Esophagus muscularis mucosa (tissue), 4 donors: ENCODE measurements around the gene MRGPRX4. TPM values are rescaled to one million over a fixed set of nuclear protein-coding genes. Genes with fewer than 3 reads are reported as not detected.

Experiments used
- DNase-seq: peaks from one replicate; pipeline ENCODE4 v3.0.0-alpha.2; 2017; ENCODE audit errors: extremely low spot score
- H3K27ac ChIP-seq, 4 donors: fragments of 200-600 bp; sonication (generic); replicated peaks in 1 of 4; 1 replicate in 3 of 4; 2 replicates in 1 of 4; pipeline ENCODE4 v1.5.1; 2016 to 2019; ENCODE audit warnings: mild to moderate bottlenecking in 1 of 4
- H3K27me3 ChIP-seq, 4 donors: fragments of 200-600 bp; sonication (generic); one replicate each; pipeline versions ENCODE4 v1.5.1 to v1.6.0; 2016 to 2019
- H3K36me3 ChIP-seq, 4 donors: fragments of 200-600 bp; sonication (generic); one replicate each; pipeline ENCODE4 v1.5.1; 2016 to 2019
- H3K4me1 ChIP-seq, 4 donors: fragments of 200-600 bp; sonication (generic); one replicate each; pipeline ENCODE4 v1.5.1; 2016 to 2019
- H3K4me3 ChIP-seq, 4 donors: fragments of 200-600 bp; sonication (generic); 1 replicate in 2 of 4; 2 replicates in 2 of 4; pipeline ENCODE4 v1.5.1; 2016 to 2019; ENCODE audit warnings: mild to moderate bottlenecking in 4 of 4, moderate library complexity in 1 of 4
- H3K9me3 ChIP-seq, 4 donors: fragments of 200-600 bp; sonication (generic); 1 replicate in 3 of 4; 2 replicates in 1 of 4; pipeline ENCODE4 v1.5.1; 2016 to 2019
- EP300 ChIP-seq: sonication (generic); formaldehyde crosslinking; IDR thresholded peaks from one replicate; pipeline ENCODE4 v1.6.1; 2017; ENCODE audit warnings: antibody characterized with exemption
- POLR2A ChIP-seq: fragments of 450-650 bp; IDR thresholded peaks from one replicate; pipeline ENCODE4 v1.6.1; 2017; ENCODE audit warnings: antibody characterized with exemption, moderate library complexity, mild to moderate bottlenecking, low read depth
- POLR2AphosphoS5 ChIP-seq, 2 donors: sonication (generic); formaldehyde crosslinking; IDR thresholded peaks; one replicate each; pipeline ENCODE4 v1.6.1; 2017; ENCODE audit warnings: antibody characterized with exemption in 2 of 2
- WGBS: methylation state at CpG from one replicate; pipeline ENCODE4 v1.1.5; 2018; 5-methylcytosine and 5-hydroxymethylcytosine counted together
- intact Hi-C: fragments of 100-400 bp; cut with DNase I; formaldehyde crosslinking; loops from one replicate; pipeline ENCODE4 v1.15.1; 2023
- total RNA-seq, 4 donors: library from RNA; depleted of rRNA; stranded (reverse); fragments of >200 nt; gene quantifications; one replicate each; pipeline versions ENCODE4 v1.1.0 to v1.2.1, GENCODE V29; 2016
- TF ChIP-seq, protein P1 (sequence below), 3 experiments: fragments of 200-600 bp in 2 of 3; fragments of 450-650 bp in 1 of 3; sonication (generic) in 2 of 3; IDR thresholded peaks; one replicate each; pipeline ENCODE4 v1.5.1; 2017 to 2019; ENCODE audit warnings: antibody characterized with exemption in 3 of 3, mild to moderate bottlenecking in 2 of 3, moderate library complexity in 1 of 3

Gene MRGPRX4
- total RNA-seq, 4 donors from 2014 or later = not detected

DNA sequence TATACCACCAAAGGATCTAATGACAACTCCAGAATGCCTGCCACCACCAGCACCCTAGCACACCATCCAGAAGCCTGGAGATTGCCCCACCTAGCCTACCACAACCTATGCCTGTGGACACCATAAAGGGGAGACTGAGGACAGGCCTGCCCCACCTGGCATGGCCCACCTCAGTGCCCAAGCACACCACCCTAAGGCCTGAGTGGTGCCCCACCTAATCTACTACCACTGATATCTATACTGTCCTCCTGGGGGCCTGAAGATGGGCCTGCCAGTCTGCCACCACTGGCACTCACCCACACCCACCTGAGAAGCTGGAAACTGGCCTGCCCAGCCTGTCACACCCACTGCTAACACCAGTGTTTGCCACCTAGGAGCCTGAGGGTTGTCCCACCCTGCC lies 32.1 kb downstream of the MRGPRX4 start:
- DNase-seq = no peak
- no peaks in the 10 kb centered on the region for H3K36me3 ChIP-seq
- H3K9me3 ChIP-seq = no peaks in the 10 kb centered on the region
- H3K4me1 ChIP-seq = no peaks in the 10 kb centered on the region
- TF ChIP-seq POLR2AphosphoS5 (IDR thresholded peaks at IDR 0.05) (no peak), EP300 (no peak), POLR2A (no peak)
- TF ChIP-seq, protein P1, sequence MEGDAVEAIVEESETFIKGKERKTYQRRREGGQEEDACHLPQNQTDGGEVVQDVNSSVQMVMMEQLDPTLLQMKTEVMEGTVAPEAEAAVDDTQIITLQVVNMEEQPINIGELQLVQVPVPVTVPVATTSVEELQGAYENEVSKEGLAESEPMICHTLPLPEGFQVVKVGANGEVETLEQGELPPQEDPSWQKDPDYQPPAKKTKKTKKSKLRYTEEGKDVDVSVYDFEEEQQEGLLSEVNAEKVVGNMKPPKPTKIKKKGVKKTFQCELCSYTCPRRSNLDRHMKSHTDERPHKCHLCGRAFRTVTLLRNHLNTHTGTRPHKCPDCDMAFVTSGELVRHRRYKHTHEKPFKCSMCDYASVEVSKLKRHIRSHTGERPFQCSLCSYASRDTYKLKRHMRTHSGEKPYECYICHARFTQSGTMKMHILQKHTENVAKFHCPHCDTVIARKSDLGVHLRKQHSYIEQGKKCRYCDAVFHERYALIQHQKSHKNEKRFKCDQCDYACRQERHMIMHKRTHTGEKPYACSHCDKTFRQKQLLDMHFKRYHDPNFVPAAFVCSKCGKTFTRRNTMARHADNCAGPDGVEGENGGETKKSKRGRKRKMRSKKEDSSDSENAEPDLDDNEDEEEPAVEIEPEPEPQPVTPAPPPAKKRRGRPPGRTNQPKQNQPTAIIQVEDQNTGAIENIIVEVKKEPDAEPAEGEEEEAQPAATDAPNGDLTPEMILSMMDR (IDR thresholded peaks at IDR 0.05) = no peak
- H3K27me3 ChIP-seq = peaks cover 0 to 37% (median 0%) of the 10 kb centered on the region in 4 donors
- H3K27ac ChIP-seq = no peak overlapping the region
- H3K4me3 ChIP-seq = no peak overlapping the region
- intact Hi-C loops = no loop called here

- no peak overlapping the region for H3K4me3 ChIP-seq
- H3K9me3 ChIP-seq = no peaks in the 10 kb centered on the region
- H3K27ac ChIP-seq = no peak overlapping the region
- H3K27me3 ChIP-seq = peaks cover 0 to 32% (median 0%) of the 10 kb centered on the region in 4 donors
- intact Hi-C loops = no loop called here
- TF ChIP-seq EP300 = no peak
- TF ChIP-seq POLR2AphosphoS5 (IDR thresholded peaks at IDR 0.05) = no peak
- TF ChIP-seq, protein P1 (IDR thresholded peaks at IDR 0.05) = no peak
- no peak for TF ChIP-seq POLR2A
- DNase-seq = no peak
- WGBS = 48% methylated on average over 21 of the region's 33 CpGs
- no peaks in the 10 kb centered on the region for H3K36me3 ChIP-seq
- H3K4me1 ChIP-seq = no peaks in the 10 kb centered on the region
These were observed 36.4 kb downstream of the MRGPRX4 start for GRCh38 chr11:18209058-18209457.

GRCh38 chr11:18221274-18221876 lies 48.7 kb downstream of the MRGPRX4 start:
- Histone ChIP-seq H3K4me1 (no peaks in the 10 kb centered on the region), H3K36me3 (no peaks in the 10 kb centered on the region), H3K4me3 (no peak overlapping the region), H3K9me3 (no peaks in the 10 kb centered on the region), H3K27ac (no peak overlapping the region), H3K27me3 (no peaks in the 10 kb centered on the region)
- TF ChIP-seq POLR2AphosphoS5 (IDR thresholded peaks at IDR 0.05) (no peak), EP300 (no peak), POLR2A (no peak)
- TF ChIP-seq, protein P1 (IDR thresholded peaks at IDR 0.05) = no peak
- intact Hi-C loops = no loop called here
- whole genome bisulfite sequencing = 73% methylated on average over 5 of the region's 5 CpGs
- DNase-seq = no peak

GRCh38 chr11:18222814-18223421 lies 50.3 kb downstream of the MRGPRX4 start:
- DNase-seq = no peak
- 81% methylated on average over 3 of the region's 3 CpGs for WGBS
- intact Hi-C loops = no loop called here
- Histone ChIP-seq H3K4me1 (no peaks in the 10 kb centered on the region), H3K27me3 (no peaks in the 10 kb centered on the region), H3K27ac (no peak overlapping the region), H3K9me3 (no peaks in the 10 kb centered on the region), H3K4me3 (no peak overlapping the region), H3K36me3 (no peaks in the 10 kb centered on the region)
- TF ChIP-seq EP300 (no peak), POLR2AphosphoS5 (IDR thresholded peaks at IDR 0.05) (no peak), POLR2A (no peak)
- TF ChIP-seq, protein P1 (IDR thresholded peaks at IDR 0.05) = no peak

Other genes with a start within 250 kb of the MRGPRX4 start
- 10 to 100 TPM; 32.0 to 50.2 (median 37.6) TPM for gene SERGEF, start 159.8 kb upstream of the MRGPRX4 start, total RNA-seq
- under 1 TPM in 3 of 4 donors, not detected in 1; 0.06 to 0.42 (median 0.17) TPM for gene TPH1, start 126.6 kb upstream of the MRGPRX4 start, total RNA-seq
- gene SAAL1, start 66.8 kb upstream of the MRGPRX4 start, total RNA-seq = 10 to 100 TPM; 10.3 to 19.1 (median 11.1) TPM
- gene MRGPRX3, start 40.3 kb upstream of the MRGPRX4 start, total RNA-seq = not detected
- not detected for gene SAA4, start 64.0 kb downstream of the MRGPRX4 start, total RNA-seq
- gene SAA2, start 75.8 kb downstream of the MRGPRX4 start, total RNA-seq = under 1 TPM in 1 of 4 donors, not detected in 3; 0.34 TPM
- 1 to 10 TPM in 3 of 4 donors, under 1 TPM in 1; 0.75 to 3.3 (median 1.2) TPM for gene SAA1, start 93.4 kb downstream of the MRGPRX4 start, total RNA-seq
- gene HPS5, start 149.3 kb downstream of the MRGPRX4 start, total RNA-seq = 10 to 100 TPM; 17.0 to 24.5 (median 18.6) TPM
- 10 to 100 TPM; 40.3 to 56.7 (median 48.3) TPM for gene GTF2H1, start 149.7 kb downstream of the MRGPRX4 start, total RNA-seq
- 100 to 1,000 TPM; 399 to 523 (median 446) TPM for gene LDHA, start 221.7 kb downstream of the MRGPRX4 start, total RNA-seq
- gene LDHC, start 239.5 kb downstream of the MRGPRX4 start, total RNA-seq = not detected